ENCODE measurements around the gene TAF6. TPM values are rescaled to one million over a fixed set of nuclear protein-coding genes. Genes with fewer than 3 reads are reported as not detected.
A peak's percentile ranks its signal among the peaks of the same experiment; 100 is the strongest.

The TAF6 gene
- total and polyA plus RNA-seq, 2 of the 4 experiments (the other 2 are of a cell fraction), result 11.3 to 55.3 TPM

DNA sequence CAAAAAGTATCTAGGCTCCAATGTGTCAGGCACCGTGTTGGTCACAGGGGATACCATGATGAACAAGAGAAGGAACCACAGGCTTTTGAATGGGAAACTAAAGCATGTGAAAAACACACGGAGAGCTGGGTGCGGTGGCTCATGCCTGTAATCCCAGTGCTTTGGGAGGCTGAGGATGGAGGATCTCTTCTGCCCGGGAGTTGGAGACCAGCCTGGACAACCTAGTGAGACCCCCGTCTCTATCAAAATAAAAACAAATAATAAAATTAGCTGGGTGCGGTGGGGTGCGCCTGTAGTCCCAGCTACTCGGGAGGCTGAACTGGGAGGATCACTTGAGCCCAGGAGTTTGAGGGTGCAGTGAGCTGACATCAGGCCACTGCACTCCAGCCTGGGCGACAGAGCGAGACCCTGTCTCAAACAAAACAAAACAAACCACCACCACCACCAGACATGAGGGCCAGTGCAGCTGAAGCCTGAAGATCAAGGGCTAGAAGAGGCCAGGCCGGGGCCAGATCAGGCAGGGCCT, 31.0 kb downstream of the TAF6 start:
- Histone ChIP-seq H2BK15ac (ENCODE audit: low read depth, low read length) (peak overlapping the region; percentile 94), H3K4me3 (ENCODE audit: insufficient read depth, low read depth, low read length) (peak overlapping the region; percentile 97), H2AK9ac (replicated peaks; ENCODE audit: low read depth, low read length, poor library complexity) (peak overlapping the region; percentile 98), H2BK5ac (ENCODE audit: low read depth, low read length, poor library complexity, severe bottlenecking) (peak overlapping the region; percentile 97), H3K4me1 (ENCODE audit: control insufficient read depth, insufficient read depth, low read length) (peaks cover 18% of the 10 kb centered on the region), H3K9me3 (ENCODE audit: control insufficient read depth, insufficient read depth, low read length) (no peaks in the 10 kb centered on the region), H3K23ac (ENCODE audit: low read depth, low read length) (peak overlapping the region; percentile 99), H3K36me3 (ENCODE audit: control insufficient read depth, insufficient read depth, low read length) (peaks cover 29% of the 10 kb centered on the region), H3K4ac (ENCODE audit: low read depth, low read length) (peak overlapping the region; percentile 95), H3K18ac (ENCODE audit: low read depth, low read length) (peak overlapping the region; percentile 98), H3K27me3 (ENCODE audit: control insufficient read depth, insufficient read depth, low read length) (no peaks in the 10 kb centered on the region), H3K4me2 (ENCODE audit: low read depth, low read length) (peak overlapping the region; percentile 85), H3K9ac (ENCODE audit: low read depth, low read length) (peak overlapping the region; percentile 94), H3K79me1 (ENCODE audit: low read depth in 1 of 2, low read length in 2 of 2) (peaks cover 22 to 46% of the 10 kb centered on the region in 2 experiments), H2BK120ac (ENCODE audit: low read depth, low read length) (peak overlapping the region; percentile 99), H2AK5ac (ENCODE audit: low read depth, low read length) (peak overlapping the region; percentile 98), H3K56ac (ENCODE audit: extremely low read depth, insufficient read depth, low read length) (peak overlapping the region; percentile 95), H3K9me1 (ENCODE audit: insufficient read depth, low read length) (peaks cover 13% of the 10 kb centered on the region), H2BK20ac (ENCODE audit: low read depth, low read length) (peak overlapping the region; percentile 100), H4K20me1 (ENCODE audit: insufficient read depth, low read length) (peaks cover 15% of the 10 kb centered on the region; the same call in 1 of the 2 replicates), H2AFZ (replicated peaks; ENCODE audit: low read length, poor library complexity) (peak overlapping the region; percentile 92), H4K5ac (ENCODE audit: low read depth, low read length) (peak overlapping the region; percentile 100), H4K8ac (ENCODE audit: low read depth in 2 of 2, low read length in 2 of 2) (peak overlapping the region; percentile 97 to 100), H4K91ac (ENCODE audit: insufficient read depth, low read depth, low read length) (peak overlapping the region; percentile 96), H3K14ac (replicated peaks; ENCODE audit: low read depth, low read length) (peak overlapping the region; percentile 97), H3K27ac (ENCODE audit: insufficient read depth, low read length) (peak overlapping the region; percentile 100)
- ATAC-seq (ENCODE audit: low read depth) (no peak; the same call in none of the 2 replicates), DNase-seq (no peak)
- in situ Hi-C loops (cut with MboI; ENCODE audit: low sequenced_read_pairs), result no loop called here
- BruUV-seq (replicated peaks), result no TSS peak
- CTCF ChIA-PET, result no interaction called here
- intact Hi-C loops (cut with micrococcal nuclease), result no loop called here
- no peak for TF ChIP-seq RAD21 (IDR thresholded peaks at IDR 0.05; ENCODE audit: low read length)
- TF ChIP-seq, protein P1, sequence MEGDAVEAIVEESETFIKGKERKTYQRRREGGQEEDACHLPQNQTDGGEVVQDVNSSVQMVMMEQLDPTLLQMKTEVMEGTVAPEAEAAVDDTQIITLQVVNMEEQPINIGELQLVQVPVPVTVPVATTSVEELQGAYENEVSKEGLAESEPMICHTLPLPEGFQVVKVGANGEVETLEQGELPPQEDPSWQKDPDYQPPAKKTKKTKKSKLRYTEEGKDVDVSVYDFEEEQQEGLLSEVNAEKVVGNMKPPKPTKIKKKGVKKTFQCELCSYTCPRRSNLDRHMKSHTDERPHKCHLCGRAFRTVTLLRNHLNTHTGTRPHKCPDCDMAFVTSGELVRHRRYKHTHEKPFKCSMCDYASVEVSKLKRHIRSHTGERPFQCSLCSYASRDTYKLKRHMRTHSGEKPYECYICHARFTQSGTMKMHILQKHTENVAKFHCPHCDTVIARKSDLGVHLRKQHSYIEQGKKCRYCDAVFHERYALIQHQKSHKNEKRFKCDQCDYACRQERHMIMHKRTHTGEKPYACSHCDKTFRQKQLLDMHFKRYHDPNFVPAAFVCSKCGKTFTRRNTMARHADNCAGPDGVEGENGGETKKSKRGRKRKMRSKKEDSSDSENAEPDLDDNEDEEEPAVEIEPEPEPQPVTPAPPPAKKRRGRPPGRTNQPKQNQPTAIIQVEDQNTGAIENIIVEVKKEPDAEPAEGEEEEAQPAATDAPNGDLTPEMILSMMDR (conservative IDR thresholded peaks at IDR 0.05; ENCODE audit: low read depth, low read length), result no peak
- no peak for TF ChIP-seq POLR2A (IDR thresholded peaks at IDR 0.05; ENCODE audit: low read depth, low read length)
- no peak for TF ChIP-seq BHLHE40 (IDR thresholded peaks at IDR 0.05; ENCODE audit: low read depth, low read length)
- POLR2A ChIA-PET (ENCODE audit: unreplicated experiment), result no interaction called here
- dilution Hi-C loops (cut with HindIII; ENCODE audit: low sequenced_read_pairs, unreplicated experiment), result no loop called here
- WGBS, 2 experiments (ENCODE audit: extremely low coverage in 2 of 2, insufficient read length in 1 of 2), result no CpG with 5 or more reads among the region's 11 CpGs
